Upper lobe of left lung (tissue), 4 donors: Measurements from ENCODE around the gene CCL22.

ENCODE experiments used
- CTCF ChIP-seq, 6 experiments: fragments of 450-650 bp in 4 of 6; fragments of 200-600 bp in 2 of 6; sonication (generic) in 2 of 6; IDR thresholded peaks; one replicate each; pipeline ENCODE4 v1.5.1; 2016 to 2019; ENCODE audit warnings: antibody characterized with exemption in 6 of 6
- POLR2A ChIP-seq, 4 donors: fragments of 450-650 bp; IDR thresholded peaks; one replicate each; pipeline ENCODE4 v1.5.1; 2016 to 2017; ENCODE audit warnings: antibody characterized with exemption in 4 of 4, mild to moderate bottlenecking in 2 of 4
- POLR2AphosphoS5 ChIP-seq, 2 donors: sonication (generic); formaldehyde crosslinking; IDR thresholded peaks; one replicate each; pipeline ENCODE4 v1.5.1; 2017; ENCODE audit warnings: antibody characterized with exemption in 2 of 2

- TF ChIP-seq CTCF (IDR thresholded peaks at IDR 0.05) (no peak), POLR2A (IDR thresholded peaks at IDR 0.05) (no peak), POLR2AphosphoS5 (IDR thresholded peaks at IDR 0.05) (no peak)
Measured at GRCh38 chr16:57348327-57348726, 10.3 kb upstream of the CCL22 start.
